Prostate gland (tissue), 2 donors: ENCODE data around the gene IGF1. TPM values are rescaled to one million over a fixed set of nuclear protein-coding genes. Genes with fewer than 3 reads are reported as not detected.

Experiments
- DNase-seq: peaks from one replicate; pipeline ENCODE4 v3.0.0-alpha.2; 2019; ENCODE audit warnings: low spot score
- H3K27ac ChIP-seq, 2 donors: fragments of 200-600 bp; sonication (generic); 2 replicates each; pipeline ENCODE4 v1.5.1; 2017 to 2019
- H3K27me3 ChIP-seq: fragments of 200-600 bp; sonication (generic); replicated peaks from 2 replicates; pipeline ENCODE4 v1.5.1; 2019; ENCODE audit not compliant: insufficient read depth
- H3K36me3 ChIP-seq, 2 donors: fragments of 200-600 bp; sonication (generic); 1 replicate in 1 of 2; 2 replicates in 1 of 2; pipeline versions ENCODE4 v1.5.1 to v1.8.1; 2017 to 2019
- H3K4me1 ChIP-seq: fragments of 200-600 bp; sonication (generic); replicated peaks from 2 replicates; pipeline ENCODE4 v1.5.1; 2019
- H3K4me3 ChIP-seq, 2 donors: fragments of 200-600 bp; sonication (generic); 2 replicates each; pipeline ENCODE4 v1.5.1; 2017 to 2019
- H3K9me3 ChIP-seq: fragments of 200-600 bp; sonication (generic); 2 replicates; pipeline ENCODE4 v1.5.1; 2017
- CTCF ChIP-seq, 4 experiments: fragments of 200-600 bp in 2 of 4; fragments of 450-650 bp in 2 of 4; sonication (generic) in 2 of 4; IDR thresholded peaks; 1 replicate in 3 of 4; 2 replicates in 1 of 4; pipeline ENCODE4 v1.5.1; 2016 to 2019; ENCODE audit warnings: antibody characterized with exemption in 4 of 4, mild to moderate bottlenecking in 2 of 4, moderate library complexity in 2 of 4
- POLR2A ChIP-seq: fragments of 450-650 bp; IDR thresholded peaks from one replicate; pipeline ENCODE4 v1.6.1; 2016; ENCODE audit warnings: antibody characterized with exemption, mild to moderate bottlenecking
- POLR2AphosphoS5 ChIP-seq: sonication (generic); formaldehyde crosslinking; IDR thresholded peaks from one replicate; pipeline ENCODE4 v1.6.1; 2017; ENCODE audit warnings: antibody characterized with exemption
- WGBS: methylation state at CpG from one replicate; pipeline ENCODE4 v1.1.5; 2018; 5-methylcytosine and 5-hydroxymethylcytosine counted together
- intact Hi-C: fragments of 100-400 bp; cut with DNase I; formaldehyde crosslinking; loops from one replicate; pipeline ENCODE4 v1.14.2; 2022
- total RNA-seq, 2 donors: library from RNA; depleted of rRNA; stranded (reverse); fragments of >200 nt; gene quantifications; one replicate each; pipeline ENCODE4 v1.1.0, GENCODE V29; 2016

IGF1 gene
- total RNA-seq, 2 donors from 2014 or later, result 6.9 to 35.6 TPM

GRCh38 chr12:102511575-102511974, 31.2 kb upstream of the IGF1 start:
- Histone ChIP-seq H3K27ac (no peak overlapping the region), H3K4me3 (no peak overlapping the region), H3K4me1 (no peaks in the 10 kb centered on the region), H3K36me3 (no peaks in the 10 kb centered on the region), H3K9me3 (no peaks in the 10 kb centered on the region), H3K27me3 (no peaks in the 10 kb centered on the region)
- TF ChIP-seq POLR2AphosphoS5 (no peak), CTCF (IDR thresholded peaks at IDR 0.05) (no peak), POLR2A (no peak)
- no peak for DNase-seq
- WGBS, result 52% methylated on average over 2 of the region's 2 CpGs
- intact Hi-C loops, result no loop called here

- no peak for DNase-seq
- H3K4me1 ChIP-seq, result no peaks in the 10 kb centered on the region
- no peak overlapping the region for H3K4me3 ChIP-seq
- intact Hi-C loops, result no loop called here
- no peak overlapping the region for H3K27ac ChIP-seq
- no peaks in the 10 kb centered on the region for H3K27me3 ChIP-seq
- 53% methylated on average over 3 of the region's 3 CpGs for WGBS
- H3K36me3 ChIP-seq, result no peaks in the 10 kb centered on the region
- TF ChIP-seq CTCF (IDR thresholded peaks at IDR 0.05) (no peak), POLR2AphosphoS5 (no peak), POLR2A (no peak)
- no peaks in the 10 kb centered on the region for H3K9me3 ChIP-seq
Observed at GRCh38 chr12:102510463-102510862, 30.1 kb upstream of the IGF1 start.

- Histone ChIP-seq H3K27me3 (no peaks in the 10 kb centered on the region), H3K9me3 (no peaks in the 10 kb centered on the region), H3K27ac (no peak overlapping the region), H3K4me1 (no peaks in the 10 kb centered on the region), H3K4me3 (no peak overlapping the region), H3K36me3 (no peaks in the 10 kb centered on the region)
- TF ChIP-seq POLR2AphosphoS5 (no peak), CTCF (IDR thresholded peaks at IDR 0.05) (no peak), POLR2A (no peak)
- WGBS, result 77% methylated on average over 1 of the region's 1 CpG
- intact Hi-C loops, result no loop called here
- no peak for DNase-seq
Observed at GRCh38 chr12:102510031-102510430, 29.7 kb upstream of the IGF1 start.

GRCh38 chr12:102509123-102509626, 28.8 kb upstream of the IGF1 start:
- no peaks in the 10 kb centered on the region for H3K36me3 ChIP-seq
- no peak for DNase-seq
- TF ChIP-seq CTCF (IDR thresholded peaks at IDR 0.05) (no peak), POLR2A (no peak), POLR2AphosphoS5 (no peak)
- H3K4me1 ChIP-seq, result no peaks in the 10 kb centered on the region
- no peak overlapping the region for H3K27ac ChIP-seq
- no peak overlapping the region for H3K4me3 ChIP-seq
- no peaks in the 10 kb centered on the region for H3K9me3 ChIP-seq
- intact Hi-C loops, result no loop called here
- H3K27me3 ChIP-seq, result no peaks in the 10 kb centered on the region

GRCh38 chr12:102508052-102508451, 27.7 kb upstream of the IGF1 start:
- intact Hi-C loops, result no loop called here
- no peaks in the 10 kb centered on the region for H3K36me3 ChIP-seq

More at GRCh38 chr12:102508052-102508451, 27.7 kb upstream of the IGF1 start:
- TF ChIP-seq POLR2AphosphoS5 (no peak), CTCF (IDR thresholded peaks at IDR 0.05) (no peak), POLR2A (no peak)
- no peak for DNase-seq
- no peaks in the 10 kb centered on the region for H3K9me3 ChIP-seq
- no peak overlapping the region for H3K4me3 ChIP-seq
- no peak overlapping the region for H3K27ac ChIP-seq
- H3K27me3 ChIP-seq, result no peaks in the 10 kb centered on the region
- H3K4me1 ChIP-seq, result peaks cover 4% of the 10 kb centered on the region
